Measurements from ENCODE around the gene RTRAF. TPM values are rescaled to one million over a fixed set of nuclear protein-coding genes. Genes with fewer than 3 reads are reported as not detected.
A peak's percentile ranks its signal among the peaks of the same experiment; 100 is the strongest.

The RTRAF gene
- total RNA-seq, 6 donors from 2014 or later: 7.3 to 116 (median 62.0) TPM

- TF ChIP-seq POLR2A (IDR thresholded peaks at IDR 0.05): no peak
- TF ChIP-seq EP300 (IDR thresholded peaks at IDR 0.05): no peak
- TF ChIP-seq, protein P1, sequence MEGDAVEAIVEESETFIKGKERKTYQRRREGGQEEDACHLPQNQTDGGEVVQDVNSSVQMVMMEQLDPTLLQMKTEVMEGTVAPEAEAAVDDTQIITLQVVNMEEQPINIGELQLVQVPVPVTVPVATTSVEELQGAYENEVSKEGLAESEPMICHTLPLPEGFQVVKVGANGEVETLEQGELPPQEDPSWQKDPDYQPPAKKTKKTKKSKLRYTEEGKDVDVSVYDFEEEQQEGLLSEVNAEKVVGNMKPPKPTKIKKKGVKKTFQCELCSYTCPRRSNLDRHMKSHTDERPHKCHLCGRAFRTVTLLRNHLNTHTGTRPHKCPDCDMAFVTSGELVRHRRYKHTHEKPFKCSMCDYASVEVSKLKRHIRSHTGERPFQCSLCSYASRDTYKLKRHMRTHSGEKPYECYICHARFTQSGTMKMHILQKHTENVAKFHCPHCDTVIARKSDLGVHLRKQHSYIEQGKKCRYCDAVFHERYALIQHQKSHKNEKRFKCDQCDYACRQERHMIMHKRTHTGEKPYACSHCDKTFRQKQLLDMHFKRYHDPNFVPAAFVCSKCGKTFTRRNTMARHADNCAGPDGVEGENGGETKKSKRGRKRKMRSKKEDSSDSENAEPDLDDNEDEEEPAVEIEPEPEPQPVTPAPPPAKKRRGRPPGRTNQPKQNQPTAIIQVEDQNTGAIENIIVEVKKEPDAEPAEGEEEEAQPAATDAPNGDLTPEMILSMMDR (IDR thresholded peaks at IDR 0.05): no peak
- TF ChIP-seq POLR2AphosphoS5 (IDR thresholded peaks at IDR 0.05): no peak
- ATAC-seq (ENCODE audit: low FRiP score in 2 of 2): no peak
- Histone ChIP-seq H3K36me3 (no peaks in the 10 kb centered on the region), H3K4me3 (no peak overlapping the region), H3K27ac (no peak overlapping the region), H3K4me1 (peaks cover 0 to 9% (median 4%) of the 10 kb centered on the region in 4 donors), H3K9me3 (no peaks in the 10 kb centered on the region), H3K27me3 (no peaks in the 10 kb centered on the region)
- DNase-seq: no peak
- WGBS, 2 donors: 49 to 52% methylated on average over 2 to 3 of the region's 3 CpGs
These were observed 26.6 kb upstream of the RTRAF start for GRCh38 chr14:51962711-51963110.

- Histone ChIP-seq H3K9me3 (no peaks in the 10 kb centered on the region), H3K36me3 (no peaks in the 10 kb centered on the region), H3K27me3 (no peaks in the 10 kb centered on the region), H3K27ac (no peak overlapping the region), H3K4me1 (peaks cover 0 to 9% (median 4%) of the 10 kb centered on the region in 4 donors), H3K4me3 (peak overlapping the region in 1 of 4 donors; percentile 25)
- no peak for DNase-seq
- no peak for TF ChIP-seq POLR2A (IDR thresholded peaks at IDR 0.05)
- no peak for TF ChIP-seq POLR2AphosphoS5 (IDR thresholded peaks at IDR 0.05)
- no peak for TF ChIP-seq EP300 (IDR thresholded peaks at IDR 0.05)
- TF ChIP-seq, protein P1 (IDR thresholded peaks at IDR 0.05): no peak
- ATAC-seq (ENCODE audit: low FRiP score in 2 of 2): no peak
- WGBS, 2 donors: 19 to 36% methylated on average over 4 of the region's 4 CpGs
These were observed 26.1 kb upstream of the RTRAF start for GRCh38 chr14:51963286-51963685.

- DNase-seq: no peak
- no peaks in the 10 kb centered on the region for H3K27me3 ChIP-seq
- H3K36me3 ChIP-seq: no peaks in the 10 kb centered on the region
- TF ChIP-seq EP300 (IDR thresholded peaks at IDR 0.05) (no peak), POLR2AphosphoS5 (IDR thresholded peaks at IDR 0.05) (no peak), POLR2A (IDR thresholded peaks at IDR 0.05) (no peak)
- H3K27ac ChIP-seq: no peak overlapping the region
- no peak overlapping the region for H3K4me3 ChIP-seq
- ATAC-seq (ENCODE audit: low FRiP score in 2 of 2): no peak
- H3K4me1 ChIP-seq: peaks cover 0 to 7% (median 3%) of the 10 kb centered on the region in 4 donors
- 70 to 82% methylated on average over 2 of the region's 2 CpGs for WGBS, 2 donors
- no peaks in the 10 kb centered on the region for H3K9me3 ChIP-seq
These were observed 21.8 kb upstream of the RTRAF start for GRCh38 chr14:51967521-51967920.

DNA sequence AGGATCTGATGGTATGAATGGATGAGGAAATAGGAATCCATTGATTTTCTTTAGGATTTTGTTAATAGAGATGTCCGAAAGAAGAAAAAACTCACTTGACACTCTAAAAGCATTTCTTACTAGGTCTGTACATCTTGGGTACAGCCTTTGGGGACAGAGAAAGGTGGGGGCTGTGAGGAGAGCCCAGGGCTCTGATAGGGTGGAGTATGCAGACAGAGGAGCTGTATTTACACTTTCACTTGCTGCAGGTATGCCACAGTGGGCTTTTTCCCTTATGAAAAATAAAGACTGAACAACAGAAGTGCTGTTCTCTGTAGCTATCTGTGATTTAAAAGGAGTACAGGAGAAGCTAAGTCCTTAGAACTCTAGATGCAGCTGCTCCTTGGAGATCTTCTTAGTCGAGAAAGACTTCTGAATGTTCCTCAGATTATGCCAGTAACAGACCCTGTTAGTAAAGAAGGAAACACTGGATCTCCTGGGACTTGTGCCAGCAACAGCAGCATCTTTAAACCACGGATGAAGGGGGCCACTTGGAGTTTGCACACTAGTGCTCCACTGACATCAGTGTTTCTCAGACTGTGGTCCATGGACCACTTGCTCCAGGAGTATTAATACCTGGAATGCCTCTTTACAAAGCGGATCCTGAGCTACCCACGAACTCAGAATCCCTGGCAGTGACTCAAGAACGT lies 19.4 kb upstream of the RTRAF start:
- Histone ChIP-seq H3K4me3 (no peak overlapping the region), H3K36me3 (no peaks in the 10 kb centered on the region), H3K4me1 (no peaks in the 10 kb centered on the region), H3K9me3 (no peaks in the 10 kb centered on the region), H3K27ac (no peak overlapping the region), H3K27me3 (no peaks in the 10 kb centered on the region)
- TF ChIP-seq, protein P1 (IDR thresholded peaks at IDR 0.05): no peak
- TF ChIP-seq POLR2AphosphoS5 (IDR thresholded peaks at IDR 0.05) (no peak), POLR2A (IDR thresholded peaks at IDR 0.05) (no peak), EP300 (IDR thresholded peaks at IDR 0.05) (no peak)
- ATAC-seq (ENCODE audit: low FRiP score in 2 of 2): no peak
- no peak for DNase-seq
- 69% methylated on average over 5 to 6 of the region's 6 CpGs for WGBS, 2 donors

DNA sequence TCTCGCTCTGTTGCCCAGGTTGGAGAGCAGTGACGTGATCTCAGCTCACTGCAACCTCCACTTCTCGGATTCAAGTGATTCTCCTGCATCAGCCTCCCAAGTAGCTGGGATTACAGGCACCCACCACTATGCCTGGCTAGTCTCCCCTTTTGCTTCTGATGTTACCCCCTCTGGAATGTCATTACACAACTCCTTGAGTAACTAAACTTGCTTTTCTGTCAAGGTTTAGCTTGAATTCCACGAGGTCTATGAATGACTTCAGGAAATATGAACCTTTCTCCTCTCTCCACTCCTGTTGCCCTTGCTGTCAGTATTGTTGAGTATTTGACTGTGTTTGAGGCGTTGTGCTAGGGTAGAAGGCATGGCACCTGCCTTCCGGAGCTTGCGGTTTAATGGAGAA lies 16.8 kb upstream of the RTRAF start:
- H3K4me1 ChIP-seq: no peaks in the 10 kb centered on the region
- ATAC-seq (ENCODE audit: low FRiP score in 2 of 2): no peak
- no peaks in the 10 kb centered on the region for H3K9me3 ChIP-seq
- H3K4me3 ChIP-seq: no peak overlapping the region
- no peaks in the 10 kb centered on the region for H3K36me3 ChIP-seq
- H3K27ac ChIP-seq: no peak overlapping the region
- no peak for DNase-seq
- TF ChIP-seq EP300 (IDR thresholded peaks at IDR 0.05): no peak
- no peak for TF ChIP-seq POLR2A (IDR thresholded peaks at IDR 0.05)
- TF ChIP-seq, protein P1 (IDR thresholded peaks at IDR 0.05): no peak
- TF ChIP-seq POLR2AphosphoS5 (IDR thresholded peaks at IDR 0.05): no peak
- 92 to 93% methylated on average over 7 of the region's 7 CpGs for WGBS, 2 donors
- H3K27me3 ChIP-seq: no peaks in the 10 kb centered on the region

Measured in upper lobe of left lung (tissue), 6 donors.